DOHH2 (cell line): ENCODE results near the gene CD248.

ENCODE experiments used
- H3F3A ChIP-seq: fragments of 200-600 bp; sonication (generic), shearing (Covaris generic); 2 replicates; pipeline ENCODE4 v1.6.0; 2016; ENCODE audit warnings: antibody characterized with exemption, mild to moderate bottlenecking; ENCODE audit not compliant: control insufficient read depth, insufficient read depth
- H3K27ac ChIP-seq: fragments of 200-600 bp; sonication (generic); 2 replicates; pipeline ENCODE4 v1.5.1; 2014; ENCODE audit warnings: low read depth, mild to moderate bottlenecking, low read length, moderate library complexity
- H3K27me3 ChIP-seq: fragments of 200-600 bp; sonication (generic); 2 replicates; pipeline ENCODE4 v1.6.1; 2014; ENCODE audit warnings: mild to moderate bottlenecking, low read length, mixed read lengths; ENCODE audit not compliant: control insufficient read depth
- H3K36me3 ChIP-seq: fragments of 200-600 bp; sonication (generic); 2 replicates; pipeline ENCODE4 v1.6.1; 2014; ENCODE audit warnings: mild to moderate bottlenecking, low read length, moderate library complexity, mixed read lengths; ENCODE audit not compliant: control insufficient read depth
- H3K4me1 ChIP-seq: fragments of 200-600 bp; sonication (generic); 2 replicates; pipeline ENCODE4 v1.6.1; 2014; ENCODE audit warnings: mild to moderate bottlenecking, low read length, mixed read lengths; ENCODE audit not compliant: control insufficient read depth
- H3K4me2 ChIP-seq: fragments of 200-600 bp; sonication (generic); 2 replicates; pipeline ENCODE4 v1.6.0; 2014; ENCODE audit warnings: mild to moderate bottlenecking, low read length, moderate library complexity
- H3K4me3 ChIP-seq: fragments of 200-600 bp; sonication (generic); 2 replicates; pipeline ENCODE4 v1.5.1; 2014; ENCODE audit warnings: mild to moderate bottlenecking, low read length, mixed read lengths
- H3K79me2 ChIP-seq: fragments of 200-600 bp; sonication (generic); 2 replicates; pipeline ENCODE4 v1.6.1; 2014; ENCODE audit warnings: mild to moderate bottlenecking, low read length, mixed read lengths; ENCODE audit not compliant: control insufficient read depth
- H3K9me2 ChIP-seq: fragments of 200-600 bp; sonication (generic); replicated peaks from 2 replicates; pipeline ENCODE4 v1.6.1; 2014; ENCODE audit warnings: mild to moderate bottlenecking, low read length, mixed read lengths; ENCODE audit not compliant: control insufficient read depth
- H3K9me3 ChIP-seq: fragments of 200-600 bp; sonication (generic); 2 replicates; pipeline ENCODE4 v1.6.1; 2014; ENCODE audit warnings: antibody characterized with exemption, low read length, mixed read lengths; ENCODE audit not compliant: control insufficient read depth, insufficient read depth
- H4K20me1 ChIP-seq: fragments of 200-600 bp; sonication (generic); 2 replicates; pipeline ENCODE4 v1.6.0; 2014; ENCODE audit warnings: low read depth, mild to moderate bottlenecking, antibody characterized with exemption, low read length, moderate library complexity; ENCODE audit not compliant: control insufficient read depth, insufficient read depth
- EZH2phosphoT487 ChIP-seq: fragments of 200-600 bp; sonication (generic); IDR thresholded peaks from 2 replicates; pipeline ENCODE4 v1.6.1; 2017; ENCODE audit warnings: borderline replicate concordance, mild to moderate bottlenecking, antibody characterized with exemption, low read length, moderate library complexity, mixed read lengths
- TF ChIP-seq, protein P1 (sequence below): fragments of 200-600 bp; sonication (generic); IDR thresholded peaks from one replicate; pipeline ENCODE4 v1.5.1; 2014; ENCODE audit warnings: antibody characterized with exemption, mild to moderate bottlenecking, low read depth, low read length; ENCODE audit not compliant: poor library complexity, severe bottlenecking

CD248 gene

DNA sequence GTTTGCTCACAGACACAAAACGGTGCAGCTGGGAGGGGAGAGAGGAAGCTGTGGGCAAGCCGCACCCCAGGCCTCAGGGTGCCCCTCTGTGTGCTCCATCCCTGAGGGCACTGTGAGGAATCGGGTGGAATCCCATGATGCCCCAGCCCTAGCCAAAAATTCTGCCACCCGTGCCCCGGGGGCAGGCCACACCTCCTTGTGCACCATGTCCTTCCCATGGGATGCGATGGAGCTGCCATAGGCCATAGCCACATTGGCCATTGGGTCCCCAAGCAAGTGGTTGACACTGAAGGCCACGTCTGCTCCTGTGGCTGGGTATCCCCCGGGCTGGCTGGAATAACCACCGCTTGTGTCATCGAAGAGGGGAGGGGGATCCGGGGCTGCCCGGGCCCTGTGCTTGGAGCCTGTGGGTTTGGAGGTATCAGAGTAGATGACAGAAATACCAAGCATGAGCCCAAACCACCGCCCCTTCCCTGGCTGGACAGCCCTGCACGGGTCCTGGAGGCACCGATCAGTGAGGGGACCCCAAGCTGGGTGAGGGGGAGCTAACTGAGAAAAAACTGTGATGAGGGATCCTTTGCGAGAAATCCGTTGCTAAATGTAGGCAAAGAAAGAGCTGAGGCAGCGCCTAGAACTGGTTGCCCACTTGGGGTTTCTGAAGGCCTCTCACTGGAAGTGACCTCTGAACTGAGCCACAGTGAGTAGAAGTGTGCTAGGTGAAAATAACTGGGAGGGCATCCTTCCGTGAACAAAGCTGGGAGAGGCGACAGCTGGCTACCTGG, 28.8 kb downstream of the CD248 start:
- no peaks in the 10 kb centered on the region for H3F3A ChIP-seq
- H3K27me3 ChIP-seq, result peaks cover 12% of the 10 kb centered on the region
- H4K20me1 ChIP-seq, result no peaks in the 10 kb centered on the region
- H3K4me1 ChIP-seq, result peaks cover 28% of the 10 kb centered on the region
- no peaks in the 10 kb centered on the region for H3K9me2 ChIP-seq
- TF ChIP-seq, protein P1, sequence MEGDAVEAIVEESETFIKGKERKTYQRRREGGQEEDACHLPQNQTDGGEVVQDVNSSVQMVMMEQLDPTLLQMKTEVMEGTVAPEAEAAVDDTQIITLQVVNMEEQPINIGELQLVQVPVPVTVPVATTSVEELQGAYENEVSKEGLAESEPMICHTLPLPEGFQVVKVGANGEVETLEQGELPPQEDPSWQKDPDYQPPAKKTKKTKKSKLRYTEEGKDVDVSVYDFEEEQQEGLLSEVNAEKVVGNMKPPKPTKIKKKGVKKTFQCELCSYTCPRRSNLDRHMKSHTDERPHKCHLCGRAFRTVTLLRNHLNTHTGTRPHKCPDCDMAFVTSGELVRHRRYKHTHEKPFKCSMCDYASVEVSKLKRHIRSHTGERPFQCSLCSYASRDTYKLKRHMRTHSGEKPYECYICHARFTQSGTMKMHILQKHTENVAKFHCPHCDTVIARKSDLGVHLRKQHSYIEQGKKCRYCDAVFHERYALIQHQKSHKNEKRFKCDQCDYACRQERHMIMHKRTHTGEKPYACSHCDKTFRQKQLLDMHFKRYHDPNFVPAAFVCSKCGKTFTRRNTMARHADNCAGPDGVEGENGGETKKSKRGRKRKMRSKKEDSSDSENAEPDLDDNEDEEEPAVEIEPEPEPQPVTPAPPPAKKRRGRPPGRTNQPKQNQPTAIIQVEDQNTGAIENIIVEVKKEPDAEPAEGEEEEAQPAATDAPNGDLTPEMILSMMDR, result no peak
- no peak for TF ChIP-seq EZH2phosphoT487
- peak overlapping the region; percentile 41 for H3K27ac ChIP-seq
- peak overlapping the region; percentile 95 for H3K4me3 ChIP-seq
- H3K4me2 ChIP-seq, result peak overlapping the region; percentile 92
- H3K9me3 ChIP-seq, result no peaks in the 10 kb centered on the region
- peaks cover 17% of the 10 kb centered on the region for H3K79me2 ChIP-seq
- peaks cover 7% of the 10 kb centered on the region for H3K36me3 ChIP-seq

GRCh38 chr11:66287211-66287888, 29.5 kb downstream of the CD248 start:
- H3K79me2 ChIP-seq, result peaks cover 17% of the 10 kb centered on the region
- no peaks in the 10 kb centered on the region for H4K20me1 ChIP-seq
- TF ChIP-seq, protein P1, result no peak
- TF ChIP-seq EZH2phosphoT487, result no peak
- no peak overlapping the region for H3K27ac ChIP-seq
- peak overlapping the region; percentile 92 for H3K4me2 ChIP-seq
- H3K4me3 ChIP-seq, result peak overlapping the region; percentile 95; the same call in 1 of the 2 replicates
- H3K4me1 ChIP-seq, result peaks cover 34% of the 10 kb centered on the region
- peaks cover 6% of the 10 kb centered on the region; the same call in 1 of the 2 replicates for H3K27me3 ChIP-seq
- peaks cover 7% of the 10 kb centered on the region for H3K36me3 ChIP-seq
- H3K9me3 ChIP-seq, result no peaks in the 10 kb centered on the region
- no peaks in the 10 kb centered on the region for H3F3A ChIP-seq
- no peaks in the 10 kb centered on the region for H3K9me2 ChIP-seq

- no peaks in the 10 kb centered on the region for H3F3A ChIP-seq
- no peaks in the 10 kb centered on the region for H4K20me1 ChIP-seq
- H3K27me3 ChIP-seq, result peaks cover 2% of the 10 kb centered on the region; the same call in 1 of the 2 replicates
- no peak overlapping the region for H3K27ac ChIP-seq
- H3K36me3 ChIP-seq, result peaks cover 7% of the 10 kb centered on the region
- no peaks in the 10 kb centered on the region for H3K9me3 ChIP-seq
- peaks cover 40% of the 10 kb centered on the region for H3K4me1 ChIP-seq
- no peaks in the 10 kb centered on the region for H3K9me2 ChIP-seq
- H3K79me2 ChIP-seq, result peaks cover 17% of the 10 kb centered on the region
- no peak overlapping the region for H3K4me3 ChIP-seq
- H3K4me2 ChIP-seq, result no peak overlapping the region
- TF ChIP-seq, protein P1, result no peak
- no peak for TF ChIP-seq EZH2phosphoT487
Measured at GRCh38 chr11:66286699-66287098, 30.1 kb downstream of the CD248 start.
